Measurements from ENCODE around the gene PSG3.
"Not testable (repeated sequence)": the region's sequence is repeated elsewhere in the genome, so short reads cannot be mapped to it uniquely, and the experiment has no call there.

The PSG3 gene

GRCh38 chr19:42728341-42728740 lies 11.9 kb downstream of the PSG3 start:
- not testable (repeated sequence) for H3K4me3 ChIP-seq; H3K27ac ChIP-seq; DNase-seq (ENCODE audit: low spot score)

- DNase-seq (ENCODE audit: low spot score); H3K27ac ChIP-seq: not testable (repeated sequence)
Observed at GRCh38 chr19:42714000-42714399, 26.3 kb downstream of the PSG3 start.

GRCh38 chr19:42712753-42713152 lies 27.5 kb downstream of the PSG3 start:
- not testable (repeated sequence) for DNase-seq (ENCODE audit: low spot score); H3K4me3 ChIP-seq; H3K27ac ChIP-seq

More at GRCh38 chr19:42714000-42714399, 26.3 kb downstream of the PSG3 start:
- not testable (repeated sequence) for H3K4me3 ChIP-seq

- H3K27ac ChIP-seq; DNase-seq (ENCODE audit: low spot score); H3K4me3 ChIP-seq: not testable (repeated sequence)
Observed at GRCh38 chr19:42710986-42711385, 29.3 kb downstream of the PSG3 start.

- no peak overlapping the region for H3K27ac ChIP-seq
- H3K4me3 ChIP-seq, result no peak overlapping the region
- DNase-seq (ENCODE audit: low spot score), result no peak
- no peak for TF ChIP-seq CTCF (IDR thresholded peaks at IDR 0.05)
Observed at GRCh38 chr19:42697884-42698283, 42.4 kb downstream of the PSG3 start.

GRCh38 chr19:42695811-42696503 lies 44.3 kb downstream of the PSG3 start:
- TF ChIP-seq CTCF (IDR thresholded peaks at IDR 0.05), result no peak
- no peak for DNase-seq (ENCODE audit: low spot score)
- Histone ChIP-seq H3K27ac (no peak overlapping the region), H3K4me3 (no peak overlapping the region)

- no peak overlapping the region for H3K27ac ChIP-seq
- TF ChIP-seq CTCF (IDR thresholded peaks at IDR 0.05), result no peak
- no peak overlapping the region for H3K4me3 ChIP-seq
- DNase-seq (ENCODE audit: low spot score), result no peak
Observed at GRCh38 chr19:42693760-42694350, 46.4 kb downstream of the PSG3 start.

GRCh38 chr19:42683917-42684513 lies 56.3 kb downstream of the PSG3 start:
- no peak for DNase-seq (ENCODE audit: low spot score)
- Histone ChIP-seq H3K4me3 (no peak overlapping the region), H3K27ac (no peak overlapping the region)
- TF ChIP-seq CTCF (IDR thresholded peaks at IDR 0.05), result peak; percentile 33

GRCh38 chr19:42676326-42676725 lies 64.0 kb downstream of the PSG3 start:
- H3K27ac ChIP-seq; H3K4me3 ChIP-seq; DNase-seq (ENCODE audit: low spot score): not testable (repeated sequence)

- not testable (repeated sequence) for H3K4me3 ChIP-seq; DNase-seq (ENCODE audit: low spot score); H3K27ac ChIP-seq
Observed at GRCh38 chr19:42674549-42674948, 65.7 kb downstream of the PSG3 start.
